A549 (cell line): ENCODE results near the gene TCF7L2.

Experiments used
- CBX8 ChIP-seq: fragments of 200-600 bp; sonication (generic); IDR thresholded peaks from 2 replicates; pipeline ENCODE4 v1.6.1; 2016
- CEBPB ChIP-seq, 2 experiments: fragments of >200 bp in 1 of 2; sonication (Bioruptor Twin) in 1 of 2; formaldehyde crosslinking in 1 of 2; IDR thresholded peaks; 2 replicates each; pipeline ENCODE4 v1.6.1; 2012 to 2016
- ELK1 ChIP-seq: fragments of 150-350 bp; IDR thresholded peaks from 2 replicates; pipeline ENCODE4 v1.6.1; 2014; ENCODE audit warnings: low read depth, mild to moderate bottlenecking, low read length
- POLR2A ChIP-seq: IDR thresholded peaks from 2 replicates; pipeline ENCODE4 v1.6.1; 2012; ENCODE audit warnings: mild to moderate bottlenecking, low read length
- POLR2AphosphoS2 ChIP-seq: conservative IDR thresholded peaks from 2 replicates; pipeline ENCODE4 v1.6.1; 2012; ENCODE audit warnings: low read length, improper control_type of control experiment, inconsistent platforms
- ZC3H11A ChIP-seq: fragments of 450-650 bp; IDR thresholded peaks from 2 replicates; pipeline ENCODE4 v1.6.1; 2014; ENCODE audit warnings: antibody characterized with exemption, mild to moderate bottlenecking

GRCh38 chr10:112912410-112912928 is 37.6 kb upstream of the TCF7L2 start:
- TF ChIP-seq ELK1 (no peak), POLR2A (no peak), ZC3H11A (no peak), POLR2AphosphoS2 (no peak), CBX8 (no peak), CEBPB (IDR thresholded peaks at IDR 0.05) (no peak)
